CD14-positive monocyte (primary cell): ENCODE data around the gene FOXA1. TPM values are rescaled to one million over a fixed set of nuclear protein-coding genes. Genes with fewer than 3 reads are reported as not detected.
A peak's percentile ranks its signal among the peaks of the same experiment; 100 is the strongest.

ENCODE experiments used
- DNase-seq, 3 donors: peaks; one replicate each; pipeline ENCODE4 v3.0.0-alpha.2; 2011 to 2022
- H2AFZ ChIP-seq: 2 replicates; pipeline ENCODE4 v1.6.0; 2012; ENCODE audit warnings: mild to moderate bottlenecking, low read depth, low read length, inconsistent platforms; ENCODE audit not compliant: insufficient read depth, poor library complexity, severe bottlenecking
- H3K27ac ChIP-seq, 2 donors: 1 replicate in 1 of 2; 2 replicates in 1 of 2; pipeline ENCODE4 v1.5.1; 2012 to 2013; ENCODE audit warnings: low read length in 2 of 2, control low read depth in 1 of 2, inconsistent platforms in 1 of 2, low read depth in 1 of 2, mild to moderate bottlenecking in 1 of 2
- H3K27me3 ChIP-seq, 2 donors: one replicate each; pipeline versions ENCODE4 v1.6.0 to v1.6.1; 2011 to 2013; ENCODE audit warnings: low read length in 2 of 2; ENCODE audit not compliant: control insufficient read depth in 2 of 2, insufficient read depth in 2 of 2
- H3K36me3 ChIP-seq, 2 donors: replicated peaks in 1 of 2; 1 replicate in 1 of 2; 2 replicates in 1 of 2; pipeline versions ENCODE4 v1.5.1 to v1.6.1; 2012 to 2013; ENCODE audit warnings: low read length in 2 of 2, control low read depth in 1 of 2, inconsistent platforms in 1 of 2, mild to moderate bottlenecking in 1 of 2; ENCODE audit not compliant: insufficient read depth in 2 of 2, control insufficient read depth in 1 of 2
- H3K4me1 ChIP-seq, 2 donors: 1 replicate in 1 of 2; 2 replicates in 1 of 2; pipeline versions ENCODE4 v1.5.1 to v1.6.1; 2012 to 2013; ENCODE audit warnings: low read length in 2 of 2, control low read depth in 1 of 2, inconsistent platforms in 1 of 2, mild to moderate bottlenecking in 1 of 2, moderate library complexity in 1 of 2; ENCODE audit not compliant: insufficient read depth in 2 of 2, control insufficient read depth in 1 of 2
- H3K4me2 ChIP-seq: replicated peaks from 2 replicates; pipeline ENCODE3; 2012; ENCODE audit warnings: low read length, moderate library complexity, mild to moderate bottlenecking; ENCODE audit not compliant: poor library complexity, severe bottlenecking; ENCODE audit errors: extremely low read depth
- H3K4me3 ChIP-seq, 3 experiments: fragments of 200-600 bp in 1 of 3; sonication (generic) in 1 of 3; replicated peaks in 1 of 3; 1 replicate in 2 of 3; 2 replicates in 1 of 3; pipeline ENCODE4 v1.5.1; 2011 to 2013; ENCODE audit warnings: low read length in 3 of 3, mild to moderate bottlenecking in 3 of 3, control low read depth in 2 of 3, low read depth in 2 of 3, inconsistent platforms in 1 of 3, moderate library complexity in 1 of 3
- H3K79me2 ChIP-seq: 2 replicates; pipeline ENCODE4 v1.6.0; 2012; ENCODE audit warnings: mild to moderate bottlenecking, control low read depth, inconsistent platforms, low read length, moderate library complexity; ENCODE audit not compliant: insufficient read depth
- H3K9ac ChIP-seq: 2 replicates; pipeline ENCODE4 v1.6.0; 2017; ENCODE audit warnings: low read length, mild to moderate bottlenecking; ENCODE audit not compliant: insufficient read depth, poor library complexity, severe bottlenecking
- H3K9me3 ChIP-seq, 2 donors: replicated peaks in 1 of 2; 1 replicate in 1 of 2; 2 replicates in 1 of 2; pipeline versions ENCODE4 v1.5.1 to v1.6.1; 2012 to 2013; ENCODE audit warnings: low read length in 2 of 2, control low read depth in 1 of 2; ENCODE audit not compliant: control insufficient read depth in 1 of 2, insufficient read depth in 1 of 2
- H4K20me1 ChIP-seq: 2 replicates; pipeline ENCODE4 v1.6.0; 2012; ENCODE audit warnings: mild to moderate bottlenecking, low read length, control low read depth, moderate library complexity; ENCODE audit not compliant: insufficient read depth
- H3K27ac Mint-ChIP-seq, 7 donors: one replicate each; pipeline ENCODE4 v1.8.0; 2020; ENCODE audit warnings: mild to moderate bottlenecking in 7 of 7, mixed read lengths in 7 of 7, moderate library complexity in 6 of 7, inconsistent platforms in 2 of 7
- H3K27me3 Mint-ChIP-seq, 3 donors: one replicate each; pipeline ENCODE4 v1.8.0; 2021 to 2022; ENCODE audit warnings: low read depth in 3 of 3, mild to moderate bottlenecking in 3 of 3, mixed read lengths in 3 of 3, moderate library complexity in 3 of 3, inconsistent platforms in 1 of 3
- H3K36me3 Mint-ChIP-seq, 2 donors: one replicate each; pipeline ENCODE4 v1.8.0; 2020; ENCODE audit warnings: mixed read lengths in 2 of 2, inconsistent platforms in 1 of 2, mild to moderate bottlenecking in 1 of 2
- H3K4me1 Mint-ChIP-seq: one replicate; pipeline ENCODE4 v1.8.0; 2020; ENCODE audit warnings: mild to moderate bottlenecking, mixed read lengths
- H3K4me3 Mint-ChIP-seq, 2 donors: one replicate each; pipeline ENCODE4 v1.8.0; 2020; ENCODE audit warnings: mild to moderate bottlenecking in 2 of 2, mixed read lengths in 2 of 2, moderate library complexity in 1 of 2
- H3K9me3 Mint-ChIP-seq, 7 donors: one replicate each; pipeline ENCODE4 v1.8.0; 2020 to 2022; ENCODE audit warnings: mixed read lengths in 7 of 7, mild to moderate bottlenecking in 6 of 7, moderate library complexity in 6 of 7, inconsistent platforms in 2 of 7
- CTCF ChIP-seq: fragments of 200-600 bp; IDR thresholded peaks from one replicate; pipeline ENCODE4 v1.8.0; 2022; ENCODE audit warnings: antibody characterized with exemption, mild to moderate bottlenecking
- WGBS: methylation state at CpG from one replicate; pipeline ENCODE4 v1.1.5; 2013; ENCODE audit warnings: missing lambda C conversion rate; ENCODE audit not compliant: insufficient coverage; 5-methylcytosine and 5-hydroxymethylcytosine counted together
- intact Hi-C, 2 donors: fragments of 100-400 bp; cut with micrococcal nuclease; formaldehyde crosslinking; loops; one replicate each; pipeline versions ENCODE4 v1.15.0 to v1.15.1; 2023
- polyA plus RNA-seq, 3 donors: library from polyadenylated mRNA; depleted of rRNA in 1 of 3; unstranded in 2 of 3; stranded (reverse) in 1 of 3; fragments of 300-500 nt in 2 of 3; fragments of >200 nt in 1 of 3; fragmentation: Illumina TruSeq in 2 of 3; gene quantifications; 1 replicate in 2 of 3; 2 replicates in 1 of 3; pipeline ENCODE4 v1.2.3, GENCODE V29; 2012 to 2021

The FOXA1 gene
- polyA plus RNA-seq, 3 donors, result 0.09 TPM; not detected in 2

DNA sequence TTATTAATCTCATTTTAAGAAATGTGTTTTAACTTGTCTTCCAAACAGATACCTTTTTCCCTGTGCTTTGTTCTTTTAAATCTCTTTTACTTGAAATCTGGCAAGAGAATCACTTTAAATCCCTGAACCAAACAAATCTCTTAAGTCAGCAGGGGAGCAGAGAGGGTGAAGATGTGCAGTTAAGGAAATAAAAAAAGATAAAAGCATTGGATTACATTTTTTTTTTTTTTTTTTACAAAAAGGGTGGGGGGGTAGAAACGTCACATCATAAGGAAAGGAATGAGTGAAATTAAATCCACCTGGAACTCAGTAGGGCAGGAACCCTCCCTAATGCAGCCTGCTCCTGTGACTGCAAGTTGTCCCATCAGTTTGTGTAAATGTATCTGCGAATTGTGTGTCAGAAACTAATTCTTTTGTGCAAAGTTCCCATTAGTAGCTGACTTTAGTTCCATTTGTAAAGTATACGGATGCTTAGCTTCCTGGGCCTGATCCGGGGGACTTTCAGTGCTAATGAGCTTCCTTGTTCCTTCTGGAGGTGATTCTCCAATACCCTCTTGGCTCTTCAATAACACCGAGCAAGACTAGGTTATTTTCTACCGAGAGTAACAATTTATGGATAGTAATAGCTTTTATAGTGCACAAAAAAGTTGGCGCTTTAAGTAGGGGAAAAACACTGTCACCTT lies 1.9 kb upstream of the FOXA1 start:
- Histone ChIP-seq H3K27me3 (peaks cover 83 to 94% of the 10 kb centered on the region in 2 donors), H3K79me2 (no peaks in the 10 kb centered on the region), H3K36me3 (no peaks in the 10 kb centered on the region), H2AFZ (no peak overlapping the region), H3K9ac (no peak overlapping the region), H3K4me1 (peaks cover 12 to 15% of the 10 kb centered on the region in 2 donors), H3K27ac (no peak overlapping the region), H3K9me3 (peaks cover 26 to 82% of the 10 kb centered on the region in 2 donors), H4K20me1 (no peaks in the 10 kb centered on the region), H3K4me3 (no peak overlapping the region), H3K4me2 (no peak overlapping the region)
- intact Hi-C loops, result no loop called here
- H3K9me3 Mint-ChIP-seq, result peaks cover 7 to 67% (median 49%) of the 10 kb centered on the region in 7 donors
- peaks cover 23% of the 10 kb centered on the region for H3K4me1 Mint-ChIP-seq
- peaks cover 4 to 17% of the 10 kb centered on the region in 2 donors for H3K36me3 Mint-ChIP-seq
- H3K27me3 Mint-ChIP-seq, result peaks cover 88 to 96% (median 95%) of the 10 kb centered on the region in 3 donors
- DNase-seq, result no peak
- H3K27ac Mint-ChIP-seq, result no peak overlapping the region
- H3K4me3 Mint-ChIP-seq, result peak overlapping the region in 1 of 2 donors; percentile 90
- WGBS, result 0% methylated on average over 1 of the region's 7 CpGs
- TF ChIP-seq CTCF, result no peak

DNA sequence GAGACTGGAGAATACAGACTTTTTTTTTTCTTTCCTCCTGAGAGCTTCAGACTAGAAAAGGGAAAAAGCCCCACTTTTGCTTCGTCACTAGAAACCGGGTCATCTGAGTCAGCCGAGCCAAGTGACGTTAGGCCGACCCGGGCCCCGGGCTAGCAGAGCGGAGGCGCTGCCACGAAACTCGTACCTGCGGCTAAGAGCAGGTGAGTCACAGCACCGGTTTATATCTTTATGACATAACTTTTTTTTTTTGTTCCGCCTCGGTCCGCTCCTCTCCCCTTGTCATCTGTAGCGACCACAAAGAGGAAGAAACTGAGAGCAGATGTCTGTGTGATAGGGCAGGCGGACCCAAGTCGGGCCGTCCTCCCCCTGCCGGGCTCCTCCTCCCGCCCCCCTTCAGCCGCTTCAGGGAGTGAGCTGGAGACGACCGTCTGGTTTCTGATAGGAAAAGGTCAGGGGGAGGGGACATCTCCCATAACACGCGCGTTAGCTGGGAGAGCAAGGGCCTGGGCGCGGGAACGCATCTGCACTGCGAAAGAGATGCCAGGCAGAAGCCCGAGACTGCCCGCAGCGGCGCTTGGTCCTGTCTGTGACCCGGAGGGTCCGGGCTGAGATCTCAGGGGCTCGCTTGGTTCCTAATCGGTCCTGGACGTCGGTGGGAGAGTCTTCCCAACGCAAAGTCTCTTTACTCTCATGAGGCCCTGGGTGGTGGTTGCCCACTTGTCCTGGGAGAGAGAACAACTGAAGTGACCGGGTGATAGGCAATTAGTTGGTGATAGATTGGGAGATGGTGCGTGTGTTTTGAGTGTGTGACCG lies 966 bp upstream of the FOXA1 start:
- Mint-ChIP-seq H3K4me3 (peak overlapping the region; percentile 57 to 90), H3K27ac (peak overlapping the region in 1 of 7 donors; percentile 75), H3K9me3 (peaks cover 9 to 68% (median 54%) of the 10 kb centered on the region in 7 donors), H3K27me3 (peaks cover 88 to 96% (median 93%) of the 10 kb centered on the region in 3 donors), H3K4me1 (peaks cover 23% of the 10 kb centered on the region), H3K36me3 (peaks cover 4 to 19% of the 10 kb centered on the region in 2 donors)
- no peak for TF ChIP-seq CTCF
- Histone ChIP-seq H2AFZ (no peak overlapping the region), H3K9ac (no peak overlapping the region), H3K27ac (no peak overlapping the region), H3K4me1 (peaks cover 12 to 15% of the 10 kb centered on the region in 2 donors), H3K27me3 (peaks cover 83 to 93% of the 10 kb centered on the region in 2 donors), H3K9me3 (peaks cover 26 to 85% of the 10 kb centered on the region in 2 donors), H3K4me2 (peak overlapping the region; percentile 53), H3K36me3 (no peaks in the 10 kb centered on the region), H3K4me3 (peak overlapping the region in 1 of 3 experiments; percentile 43), H3K79me2 (no peaks in the 10 kb centered on the region), H4K20me1 (no peaks in the 10 kb centered on the region)
- peak; percentile 21 to 75 (median 31) for DNase-seq
- 2% methylated on average over 29 of the region's 46 CpGs for WGBS
- intact Hi-C loops, result no loop called here
